GM12878 (cell line): ENCODE data around the gene MRPL46. TPM values are rescaled to one million over a fixed set of nuclear protein-coding genes. Genes with fewer than 3 reads are reported as not detected.

Experiments
- ATAC-seq: fragments of 200-7000 bp; cut with Tn5 transposase; 3 replicates; pipeline ENCODE4 v1.9.1; 2020; ENCODE audit warnings: mild to moderate bottlenecking, moderate library complexity
- BruUV-seq: library from RNA; stranded (reverse); fragments of 400-500 nt; replicated peaks from 2 replicates; lab custom pipeline; 2021; lab: Mats Ljungman, UMichigan
- CTCF ChIA-PET: fragments of 300-600 bp; sonication (Branson Sonifier 250); formaldehyde crosslinking; extraction: SDS; loops from one replicate; lab custom pipeline; 2021; ENCODE audit warnings: inconsistent platforms; lab: Yijun Ruan, JAX
- POLR2A ChIA-PET: fragments of 350-600 bp; formaldehyde crosslinking; extraction: SDS; loops from one replicate; lab custom pipeline; 2021; ENCODE audit warnings: inconsistent platforms; lab: Charles Lee
- RAD21 ChIA-PET: fragments of 300-600 bp; sonication (Branson Sonifier 250); formaldehyde crosslinking; loops from one replicate; lab custom pipeline; 2023; ENCODE audit warnings: antibody characterized with exemption; ENCODE audit not compliant: unreplicated experiment; lab: Charles Lee
- SMC1A ChIA-PET: fragments of 300-600 bp; sonication (Branson Sonifier 250); formaldehyde crosslinking; loops from one replicate; lab custom pipeline; 2023; ENCODE audit not compliant: unreplicated experiment, uncharacterized antibody; lab: Charles Lee
- DNase-seq: peaks from one replicate; pipeline ENCODE4 v3.0.0-alpha.2; 2011; ENCODE audit warnings: low read depth, low spot score
- FAIRE-seq: peaks from 3 replicates; lab custom pipeline; 2011; peaks lifted over from hg19 to GRCh38; lab: Jason Lieb, UNC
- H2AFZ ChIP-seq: 2 replicates; pipeline ENCODE4 v1.6.0; 2011; ENCODE audit warnings: low read depth, low read length, control low read depth; ENCODE audit not compliant: control insufficient read depth
- H3K27ac ChIP-seq: 2 replicates; pipeline ENCODE4 v1.5.1; 2011; ENCODE audit warnings: control low read depth; ENCODE audit not compliant: control insufficient read depth, insufficient read depth
- H3K27me3 ChIP-seq, 2 experiments: replicated peaks in 1 of 2; 2 replicates each; pipeline versions ENCODE4 v1.6.0 to v1.6.1; 2011; ENCODE audit warnings: low read length in 1 of 2; ENCODE audit not compliant: control insufficient read depth in 2 of 2, insufficient read depth in 2 of 2
- H3K36me3 ChIP-seq, 2 experiments: 2 replicates each; pipeline ENCODE4 v1.5.1; 2011; ENCODE audit warnings: low read length in 1 of 2; ENCODE audit not compliant: control insufficient read depth in 2 of 2, insufficient read depth in 2 of 2
- H3K4me1 ChIP-seq: 2 replicates; pipeline ENCODE4 v1.6.1; 2011; ENCODE audit warnings: mild to moderate bottlenecking, low read length, moderate library complexity, mixed read lengths; ENCODE audit not compliant: control insufficient read depth, insufficient read depth
- H3K4me2 ChIP-seq: 2 replicates; pipeline ENCODE4 v1.6.0; 2011; ENCODE audit warnings: control low read depth; ENCODE audit not compliant: control insufficient read depth, insufficient read depth
- H3K4me3 ChIP-seq: fragments of 200-600 bp; sonication (generic); 2 replicates; pipeline ENCODE4 v1.5.1; 2016
- H3K79me2 ChIP-seq: 2 replicates; pipeline ENCODE4 v1.6.0; 2011; ENCODE audit warnings: low read length; ENCODE audit not compliant: control insufficient read depth, insufficient read depth
- H3K9ac ChIP-seq: 2 replicates; pipeline ENCODE4 v1.8.0; 2011; ENCODE audit warnings: low read length, control low read depth, mixed read lengths; ENCODE audit not compliant: control insufficient read depth, insufficient read depth
- H3K9me3 ChIP-seq: replicated peaks from 3 replicates; pipeline ENCODE4 v1.5.1; 2011; ENCODE audit warnings: mild to moderate bottlenecking, low read length; ENCODE audit not compliant: control insufficient read depth, insufficient read depth
- H4K20me1 ChIP-seq: 2 replicates; pipeline ENCODE4 v1.6.0; 2011; ENCODE audit not compliant: control insufficient read depth, insufficient read depth
- BACH1 ChIP-seq: fragments of 450-650 bp; IDR thresholded peaks from 2 replicates; pipeline ENCODE4 v1.6.1; 2017; ENCODE audit warnings: mild to moderate bottlenecking, borderline replicate concordance
- BRCA1 ChIP-seq: IDR thresholded peaks from 2 replicates; pipeline ENCODE4 v1.6.1; 2011; ENCODE audit warnings: low read depth, low read length, improper control_type of control experiment
- HSF1 ChIP-seq: fragments of 150-350 bp; IDR thresholded peaks from 2 replicates; pipeline ENCODE4 v1.6.1; 2014; ENCODE audit warnings: mild to moderate bottlenecking, low read depth, low read length
- JUND ChIP-seq: IDR thresholded peaks from 2 replicates; pipeline ENCODE4 v1.6.1; 2012; ENCODE audit warnings: low read depth, mild to moderate bottlenecking, low read length, improper control_type of control experiment, moderate library complexity
- MEF2A ChIP-seq: IDR thresholded peaks from 2 replicates; pipeline ENCODE4 v1.6.1; 2011; ENCODE audit warnings: low read depth, mild to moderate bottlenecking, low read length, moderate library complexity; ENCODE audit not compliant: insufficient read depth
- MLLT1 ChIP-seq: fragments of 450-650 bp; IDR thresholded peaks from 2 replicates; pipeline ENCODE4 v1.6.1; 2016; ENCODE audit warnings: mild to moderate bottlenecking
- NBN ChIP-seq: fragments of 450-650 bp; IDR thresholded peaks from 2 replicates; pipeline ENCODE4 v1.6.1; 2016
- NR2F1 ChIP-seq: fragments of 450-650 bp; conservative IDR thresholded peaks from 2 replicates; pipeline ENCODE4 v1.6.1; 2017; ENCODE audit warnings: mild to moderate bottlenecking
- SP1 ChIP-seq: IDR thresholded peaks from one replicate; pipeline ENCODE4 v1.6.1; 2011; ENCODE audit warnings: low read depth, low read length
- WRNIP1 ChIP-seq: IDR thresholded peaks from 2 replicates; pipeline ENCODE4 v1.6.1; 2011; ENCODE audit warnings: low read depth, low read length, improper control_type of control experiment, borderline replicate concordance
- ZNF24 ChIP-seq: fragments of 450-650 bp; IDR thresholded peaks from 2 replicates; pipeline ENCODE4 v1.6.1; 2017; ENCODE audit warnings: antibody characterized with exemption, mild to moderate bottlenecking
- WGBS: methylation state at CpG from one replicate; pipeline ENCODE4 v1.1.6; 2016; ENCODE audit warnings: low lambda C conversion rate; ENCODE audit not compliant: insufficient replicate concordance, insufficient coverage; ENCODE audit errors: missing lambda C conversion rate; 5-methylcytosine and 5-hydroxymethylcytosine counted together
- in situ Hi-C: fragments of 300-500 bp; cut with MboI; formaldehyde crosslinking; loops from 9 replicates; pipeline ENCODE4 v1.14.3; 2018; ENCODE audit warnings: mixed read lengths
- intact Hi-C: fragments of 100-400 bp; cut with micrococcal nuclease; formaldehyde crosslinking; loops from one replicate; pipeline ENCODE4 v1.14.2; 2022; ENCODE audit not compliant: unreplicated experiment
- polyA plus RNA-seq, 11 experiments: library from polyadenylated mRNA; depleted of rRNA in 4 of 11; unstranded in 6 of 11; stranded (reverse) in 5 of 11; fragments of >200 nt; fragmentation: Nextera tagmentation in 4 of 11; fragmentation: Illumina TruSeq in 1 of 11; extraction: Ambion mirVana in 4 of 11; extraction: Trizol in 1 of 11; gene quantifications; 1 replicate in 1 of 11; 2 replicates in 10 of 11; pipeline versions ENCODE4 v1.2.1 to v1.2.3, GENCODE V29; 2011 to 2016; ENCODE audit warnings: inconsistent platforms in 2 of 11, missing spikeins in 2 of 11, low read depth in 1 of 11
- total RNA-seq, 4 experiments: library from RNA; depleted of rRNA in 3 of 4; stranded (reverse); fragments of >200 nt in 3 of 4; fragmentation: Illumina TruSeq in 1 of 4; extraction: Trizol in 1 of 4; gene quantifications; 2 replicates each; pipeline versions ENCODE4 v1.2.1 to v1.2.3, GENCODE V29; 2013 to 2021

Gene MRPL46
- total and polyA plus RNA-seq, 10 of the 15 experiments (the other 5 are each of a cell fraction or from before 2014, with no cell fraction given): 37.4 to 96.7 (median 52.9) TPM

- TF ChIP-seq WRNIP1: no peak
Measured at GRCh38 chr15:88428053-88428452, 39.1 kb downstream of the MRPL46 start (continued).

GRCh38 chr15:88426304-88426703, 40.9 kb downstream of the MRPL46 start:
- Histone ChIP-seq H3K36me3 (no peaks in the 10 kb centered on the region), H3K4me2 (no peak overlapping the region), H3K9ac (no peak overlapping the region), H4K20me1 (no peaks in the 10 kb centered on the region), H2AFZ (no peak overlapping the region), H3K4me3 (no peak overlapping the region), H3K27ac (no peak overlapping the region), H3K9me3 (no peaks in the 10 kb centered on the region), H3K4me1 (no peaks in the 10 kb centered on the region), H3K79me2 (no peaks in the 10 kb centered on the region), H3K27me3 (peaks cover 2 to 6% of the 10 kb centered on the region in 2 experiments; a peak in 2 of 4 replicates)
- in situ Hi-C loops (no loop called here), intact Hi-C loops (no loop called here)
- ChIA-PET SMC1A (interaction anchor here (0.6 kb wide), 1 partner anchor 145 kb away, joined by 3 read pairs; no protein-coding TSS in a partner anchor), RAD21 (no interaction called here), POLR2A (no interaction called here), CTCF (interaction anchor here (0.8 kb wide), 1 partner anchor 25 kb away, joined by 3 read pairs; no protein-coding TSS in a partner anchor)
- ATAC-seq: no peak
- WGBS: 44% methylated on average over 2 of the region's 2 CpGs
- no TSS peak for BruUV-seq
- no peak for DNase-seq
- no peak for FAIRE-seq
- TF ChIP-seq ZNF24 (no peak), BACH1 (no peak), MEF2A (no peak), NBN (no peak), NR2F1 (no peak), JUND (no peak), SP1 (no peak), MLLT1 (no peak), BRCA1 (no peak), HSF1 (no peak)
